Esophagus muscularis mucosa (tissue), 4 donors: ENCODE data around the gene CYP2C18.

Experiments used
- CTCF ChIP-seq, 3 experiments: fragments of 200-600 bp in 2 of 3; fragments of 450-650 bp in 1 of 3; sonication (generic) in 2 of 3; IDR thresholded peaks; one replicate each; pipeline ENCODE4 v1.5.1; 2017 to 2019; ENCODE audit warnings: antibody characterized with exemption in 3 of 3, mild to moderate bottlenecking in 2 of 3, moderate library complexity in 1 of 3
- EP300 ChIP-seq: sonication (generic); formaldehyde crosslinking; IDR thresholded peaks from one replicate; pipeline ENCODE4 v1.6.1; 2017; ENCODE audit warnings: antibody characterized with exemption
- POLR2A ChIP-seq: fragments of 450-650 bp; IDR thresholded peaks from one replicate; pipeline ENCODE4 v1.6.1; 2017; ENCODE audit warnings: antibody characterized with exemption, moderate library complexity, mild to moderate bottlenecking, low read depth

- TF ChIP-seq CTCF (IDR thresholded peaks at IDR 0.05) (no peak), POLR2A (no peak), EP300 (no peak)
These were observed 78.9 kb downstream of the CYP2C18 start, which contains the start of gene CYP2C19 for GRCh38 chr10:94762393-94762792.
